Peyer's patch (tissue), 4 donors: ENCODE results near the gene PHF23.

ENCODE experiments used
- CTCF ChIP-seq, 6 experiments: fragments of 450-650 bp in 4 of 6; fragments of 200-600 bp in 2 of 6; sonication (generic) in 1 of 6; IDR thresholded peaks; one replicate each; pipeline ENCODE4 v1.5.1; 2017 to 2019; ENCODE audit warnings: antibody characterized with exemption in 6 of 6, mild to moderate bottlenecking in 3 of 6, moderate library complexity in 1 of 6
- POLR2A ChIP-seq, 2 donors: fragments of 450-650 bp; IDR thresholded peaks; one replicate each; pipeline ENCODE4 v1.5.1; 2017; ENCODE audit warnings: antibody characterized with exemption in 2 of 2, mild to moderate bottlenecking in 2 of 2, moderate library complexity in 2 of 2

GRCh38 chr17:7237761-7238419, 1.4 kb downstream of the PHF23 start:
- TF ChIP-seq CTCF (IDR thresholded peaks at IDR 0.05) (no peak), POLR2A (IDR thresholded peaks at IDR 0.05) (no peak)
